Right ventricle myocardium inferior (tissue), 1 donor: ENCODE results near the gene TRAPPC3. TPM values are rescaled to one million over a fixed set of nuclear protein-coding genes. Genes with fewer than 3 reads are reported as not detected.

Experiments used
- ATAC-seq: fragments of 200-7000 bp; cut with Tn5 transposase; one replicate; pipeline ENCODE4 v1.9.1; 2020; ENCODE audit warnings: mild to moderate bottlenecking, moderate library complexity
- DNase-seq: peaks from one replicate; pipeline ENCODE4 v3.0.0; 2021; ENCODE audit errors: missing footprints
- intact Hi-C: fragments of 100-400 bp; cut with DNase I; formaldehyde crosslinking; loops from one replicate; pipeline ENCODE4 v1.11.0; 2022
- total RNA-seq: library from RNA; stranded (reverse); fragmentation: NEBNext Ultra II Directional; extraction: Animal tissue kit (Norgen Biotek cat#: 25700); gene quantifications from one replicate; pipeline ENCODE4 v1.2.1, GENCODE V29; 2021
- donor health status: DM: no; HTN: yes; CAD: no; lungs with severe emphysema.

TRAPPC3 gene
- total RNA-seq, 1 donor from 2014 or later: 53.9 TPM

DNA sequence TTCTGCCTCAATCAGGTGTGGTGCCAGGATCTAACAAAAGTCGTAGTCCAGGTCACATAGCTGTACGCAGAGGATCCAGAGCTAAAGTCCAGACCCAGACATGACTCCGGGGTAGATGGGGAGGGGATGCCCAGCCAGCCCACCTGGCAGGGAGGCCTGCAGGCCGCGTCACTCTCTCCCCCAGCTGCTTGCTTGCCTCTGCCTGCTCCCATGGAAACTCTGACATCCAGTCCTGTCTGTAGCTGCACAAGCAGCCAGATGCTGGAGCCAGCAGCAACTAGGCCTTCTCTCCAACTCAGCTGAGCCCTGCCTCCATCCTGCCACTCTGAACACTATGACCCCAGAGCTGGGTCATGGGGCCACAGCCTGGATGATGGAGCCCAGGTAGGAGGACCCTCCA is 32.4 kb downstream of the TRAPPC3 start:
- intact Hi-C loops: no loop called here
- ATAC-seq (no peak), DNase-seq (no peak)

DNA sequence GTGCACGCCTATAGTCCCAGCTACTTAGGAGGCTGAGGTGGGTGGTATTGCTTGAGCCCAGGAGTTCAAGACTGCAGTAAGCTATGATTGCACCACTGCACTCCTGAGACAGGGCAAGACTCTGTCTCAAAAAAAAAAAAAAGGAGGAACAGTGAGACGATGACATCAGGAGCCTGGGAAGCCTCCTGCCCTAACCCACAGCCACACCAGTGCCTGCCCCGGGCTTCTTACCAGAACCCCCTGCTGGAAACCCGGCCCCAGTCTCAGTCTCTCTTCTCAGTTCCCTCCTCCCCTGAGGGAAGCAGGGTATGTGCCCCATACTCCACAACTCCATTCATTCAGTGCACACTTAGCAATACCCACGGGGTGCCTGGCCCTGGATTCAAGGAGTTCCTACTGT is 33.4 kb downstream of the TRAPPC3 start:
- ATAC-seq: peak; percentile 21

DNA sequence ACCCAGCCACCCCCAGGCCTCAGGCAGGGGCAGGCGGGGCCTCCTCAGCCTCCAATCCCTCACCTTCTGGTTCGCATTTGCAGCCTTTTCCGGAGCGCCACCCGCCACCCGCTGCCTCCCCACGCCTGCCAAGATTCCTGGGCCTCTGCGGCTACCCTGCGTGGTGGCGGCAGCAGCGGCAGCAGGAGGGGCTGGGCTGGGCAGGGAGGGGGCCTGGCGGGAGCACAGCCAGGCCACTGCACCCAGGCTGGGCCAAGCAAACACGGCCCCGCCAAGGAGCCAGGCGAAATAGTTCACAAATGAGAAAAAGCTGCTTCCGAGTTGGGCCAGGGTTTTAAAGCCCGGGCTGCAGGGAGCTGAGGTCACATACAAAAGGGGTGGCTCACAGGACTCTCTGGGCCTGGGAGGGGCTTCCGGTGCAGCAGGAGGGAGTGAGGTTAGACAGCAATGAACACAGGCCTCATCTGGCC is 34.1 kb downstream of the TRAPPC3 start:
- no peak for DNase-seq
- ATAC-seq: peak; percentile 65
- intact Hi-C loops: no loop called here

More for the DNA sequence above, 33.4 kb downstream of the TRAPPC3 start:
- no peak for DNase-seq
- intact Hi-C loops: no loop called here

DNA sequence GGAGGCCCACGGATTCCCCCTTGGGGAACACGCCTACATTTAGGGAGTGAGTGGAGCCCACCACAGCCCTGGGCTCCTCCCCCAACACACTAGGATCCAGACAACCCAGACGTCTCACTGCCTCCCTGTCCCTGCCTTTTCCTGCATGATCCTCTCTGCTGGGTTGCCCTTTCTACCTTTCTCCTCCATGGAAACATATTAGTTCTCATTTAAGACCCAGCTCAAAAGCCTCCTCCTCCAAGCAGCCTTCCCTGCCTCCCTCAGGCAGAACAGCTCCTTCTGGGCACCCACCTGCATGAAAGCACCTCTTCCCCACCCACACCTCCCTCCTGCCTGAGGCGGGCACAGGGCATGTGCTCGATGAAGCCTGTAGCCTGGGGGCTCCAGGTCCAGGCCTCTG is 34.9 kb downstream of the TRAPPC3 start:
- ATAC-seq (no peak), DNase-seq (no peak)
- intact Hi-C loops: no loop called here

DNA sequence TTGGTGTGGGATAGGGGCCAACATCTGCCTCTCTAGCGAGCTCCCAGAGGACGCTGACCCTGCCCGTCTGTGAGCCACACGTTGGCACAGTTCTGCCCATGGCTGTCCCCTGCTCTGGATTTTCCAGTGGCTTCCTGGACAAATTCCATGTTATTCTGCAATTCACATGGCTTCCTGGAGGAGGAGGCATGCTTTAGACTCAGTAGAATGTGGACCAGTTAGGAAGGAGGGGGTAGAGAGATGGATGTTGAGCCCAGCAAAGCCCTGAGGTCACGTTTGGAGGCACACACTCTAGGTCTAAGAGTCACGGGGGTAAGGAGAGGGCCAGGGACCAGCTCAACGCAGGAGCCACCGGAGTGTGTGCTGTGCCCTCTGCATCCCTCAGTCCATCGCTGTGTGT is 36.5 kb downstream of the TRAPPC3 start:
- no peak for ATAC-seq
- intact Hi-C loops: no loop called here

DNA sequence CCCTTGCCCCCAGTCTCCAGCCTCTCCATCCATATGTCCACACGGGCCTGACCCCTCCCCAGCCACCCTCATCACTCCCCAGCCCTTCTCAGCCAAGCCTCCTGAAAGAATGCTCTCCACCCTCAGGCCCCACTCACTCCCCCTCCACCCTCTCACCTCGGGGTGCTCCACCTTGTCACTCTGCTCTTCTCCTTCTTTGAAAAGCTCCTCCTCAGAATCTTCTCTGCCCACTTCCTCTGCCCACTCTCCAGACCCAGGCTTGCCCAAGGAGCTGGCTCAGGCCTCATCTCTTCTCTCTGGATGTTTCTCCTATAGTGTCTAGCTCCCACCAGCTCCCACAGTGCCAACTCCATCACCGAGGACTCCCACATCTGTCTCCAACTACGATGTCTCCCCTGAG is 38.1 kb downstream of the TRAPPC3 start:
- ATAC-seq: no peak
- no peak for DNase-seq
- intact Hi-C loops: no loop called here

More for the DNA sequence above, 36.5 kb downstream of the TRAPPC3 start:
- no peak for DNase-seq

DNA sequence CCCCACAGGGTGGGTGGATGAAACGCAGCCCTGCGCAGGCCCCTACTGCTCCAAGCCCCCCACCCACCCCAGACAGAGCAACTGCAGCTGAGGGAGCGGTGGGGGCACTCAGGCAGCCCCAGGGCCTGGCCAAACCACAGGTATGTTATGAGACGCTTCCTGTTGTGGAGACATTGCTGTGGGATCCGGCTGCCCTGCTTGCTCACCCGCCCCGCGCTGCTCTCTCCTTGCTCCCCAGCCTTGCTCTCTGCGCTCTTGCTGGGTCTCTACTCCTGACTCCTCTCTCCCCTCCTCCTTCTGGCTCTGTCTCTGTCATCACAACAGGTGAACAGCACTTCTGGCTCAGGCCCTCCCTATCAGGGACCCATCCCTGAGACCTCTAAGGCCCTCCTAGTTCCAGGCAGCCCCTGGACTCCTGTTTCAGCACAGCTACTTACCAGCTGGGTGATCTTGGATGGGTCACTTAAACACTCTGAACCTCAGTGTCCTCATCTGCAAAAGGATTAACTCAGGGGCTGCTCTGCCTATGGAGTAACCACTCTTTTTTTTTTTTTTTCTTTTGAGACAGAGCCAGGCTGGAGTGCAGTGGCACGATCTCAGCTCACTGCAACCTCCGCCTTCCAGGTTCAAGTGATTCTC is 40.1 kb downstream of the TRAPPC3 start:
- ATAC-seq (no peak), DNase-seq (peak; percentile 23)
- intact Hi-C loops: no loop called here

DNA sequence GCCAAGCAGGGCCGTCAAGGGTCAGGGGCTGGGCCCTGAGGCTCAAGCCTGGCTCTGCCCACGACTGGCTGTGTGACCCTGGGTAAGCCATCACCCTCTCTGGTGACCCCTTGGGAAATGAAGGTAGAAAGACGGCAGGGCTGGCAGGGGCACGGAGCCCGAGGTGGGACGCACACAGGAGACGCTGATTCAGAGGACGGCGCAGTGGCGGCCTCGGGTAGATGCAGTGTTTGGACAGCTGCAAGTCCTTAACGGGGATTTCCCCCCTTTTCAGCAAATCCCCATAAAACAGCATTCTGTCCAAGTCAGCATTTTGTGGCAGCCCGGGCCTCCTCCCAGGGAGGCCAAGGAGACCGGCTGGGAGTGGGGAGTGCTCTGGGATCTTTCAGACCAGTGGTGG is 41.0 kb downstream of the TRAPPC3 start:
- ATAC-seq: no peak
- intact Hi-C loops: no loop called here
- peak; percentile 20 for DNase-seq

DNA sequence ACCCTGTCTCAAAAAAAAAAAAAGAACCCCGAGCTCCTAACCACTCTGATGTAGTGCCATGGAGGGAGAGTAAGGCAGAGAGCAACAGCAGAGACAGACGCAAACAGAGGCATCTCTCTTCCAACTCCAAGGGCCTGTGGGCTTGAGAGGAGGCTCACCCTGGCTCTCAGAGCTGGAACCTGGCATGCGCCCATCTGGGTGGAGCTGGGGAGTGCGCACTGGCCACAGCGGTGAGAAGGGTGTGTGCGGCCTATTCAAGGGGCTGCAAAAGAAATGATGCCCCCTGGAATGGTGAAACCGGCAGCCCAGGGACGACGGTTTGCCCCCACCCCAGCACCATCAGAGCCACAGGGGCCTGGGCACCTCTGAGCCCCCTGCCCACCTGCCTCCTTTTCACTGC is 41.9 kb downstream of the TRAPPC3 start:
- intact Hi-C loops: no loop called here
- ATAC-seq (no peak), DNase-seq (no peak)

DNA sequence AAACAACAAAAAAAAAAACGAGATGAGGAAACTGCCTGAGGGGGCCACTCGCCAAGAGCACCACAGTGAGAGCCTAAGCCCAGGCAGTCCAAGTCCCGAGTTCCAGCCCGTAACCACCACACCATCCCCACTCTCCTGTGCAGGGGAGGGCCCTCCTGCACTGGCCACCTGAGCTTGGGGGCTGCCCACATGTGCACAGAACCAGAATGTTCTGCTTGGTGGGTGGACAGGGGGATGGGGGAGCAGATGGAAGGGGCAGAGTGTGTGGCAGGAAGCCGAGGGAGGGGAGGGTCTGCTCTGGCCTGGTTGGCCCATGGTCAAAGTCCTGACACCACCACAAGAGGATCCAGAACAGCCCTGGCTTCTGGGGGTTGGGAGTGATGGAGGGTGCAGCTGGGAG is 43.0 kb downstream of the TRAPPC3 start:
- no peak for DNase-seq
- no peak for ATAC-seq
- intact Hi-C loops: no loop called here

DNA sequence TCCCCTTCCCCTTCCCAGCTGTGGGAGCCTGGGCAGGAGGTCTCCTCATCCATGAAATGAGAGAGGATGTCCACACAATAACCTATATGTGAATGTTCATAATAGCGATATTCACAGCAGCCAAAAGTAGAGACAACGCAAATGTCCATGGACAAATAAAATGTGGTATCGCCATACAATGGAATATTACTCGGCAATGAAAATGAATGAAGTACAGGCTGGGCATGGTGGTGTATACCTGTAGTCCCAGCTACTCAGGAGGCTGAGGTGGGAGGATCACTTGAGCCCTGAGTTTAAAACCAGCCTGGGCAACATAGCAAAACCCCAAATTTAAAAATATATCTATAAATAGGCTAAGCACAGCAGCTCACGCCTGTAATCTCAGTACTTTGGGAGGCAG is 47.7 kb downstream of the TRAPPC3 start:
- intact Hi-C loops: loop anchor here (2.0 to 5.0 kb wide), 2 partner anchors 87 to 186 kb away; no protein-coding TSS in a partner anchor
- ATAC-seq (no peak), DNase-seq (no peak)

DNA sequence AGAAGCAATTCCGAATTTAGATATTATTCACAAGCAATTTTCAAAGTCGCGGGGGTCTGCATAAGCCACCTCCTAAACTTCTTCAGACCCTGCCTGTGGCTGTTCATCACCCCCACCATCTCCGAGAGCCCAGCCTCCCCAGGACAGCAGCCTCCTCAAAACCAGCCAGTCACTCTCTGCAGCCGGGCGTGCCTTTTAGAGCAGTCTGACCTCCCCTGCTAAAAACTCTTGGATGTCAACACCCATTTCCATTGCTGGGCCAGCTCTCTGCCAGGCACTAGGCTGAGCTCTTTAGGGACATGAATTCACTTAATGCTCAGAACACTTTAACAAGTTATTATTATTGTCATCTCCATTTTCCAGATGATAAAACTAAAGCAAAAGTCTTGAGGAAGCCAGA is 48.9 kb downstream of the TRAPPC3 start:
- intact Hi-C loops: loop anchor here (2.0 to 5.0 kb wide), 2 partner anchors 88 to 187 kb away; no protein-coding TSS in a partner anchor
- ATAC-seq (no peak), DNase-seq (no peak)

DNA sequence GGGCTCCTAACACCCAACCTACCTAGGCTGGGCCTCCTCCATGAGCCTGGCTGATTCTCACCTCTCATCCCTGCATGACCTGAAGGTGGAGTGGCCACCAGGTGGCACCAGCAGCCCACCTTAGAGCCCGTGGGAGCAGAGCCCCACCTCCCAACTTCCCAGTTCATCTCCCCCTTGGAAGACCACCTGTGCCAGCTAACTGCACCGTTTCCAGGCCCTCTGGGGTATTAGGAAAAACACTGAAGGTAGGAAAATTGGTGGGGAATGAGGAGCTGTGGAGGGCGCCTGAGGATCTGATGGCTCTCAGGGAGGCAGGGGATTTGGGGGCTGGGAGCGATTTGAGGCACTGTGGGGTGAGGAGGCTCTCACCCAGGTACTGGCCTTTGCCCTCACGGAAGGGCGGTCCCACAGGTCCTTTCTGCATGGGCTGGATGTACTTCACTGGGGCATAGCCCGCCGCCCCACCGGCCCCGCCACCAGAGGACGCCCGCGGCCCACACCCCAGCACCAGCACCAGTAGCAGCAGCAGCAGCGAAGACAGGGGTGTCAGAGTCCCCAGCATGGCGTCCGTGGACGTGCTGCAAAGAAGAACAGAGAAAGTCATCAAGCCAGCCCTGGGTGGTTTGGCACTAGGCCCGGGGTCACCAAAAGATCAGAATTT is 49.5 kb downstream of the TRAPPC3 start:
- peak; percentile 79 for ATAC-seq
- intact Hi-C loops: loop anchor here (2.0 to 5.0 kb wide), 4 partner anchors 35 to 321 kb away; no protein-coding TSS in a partner anchor

DNA sequence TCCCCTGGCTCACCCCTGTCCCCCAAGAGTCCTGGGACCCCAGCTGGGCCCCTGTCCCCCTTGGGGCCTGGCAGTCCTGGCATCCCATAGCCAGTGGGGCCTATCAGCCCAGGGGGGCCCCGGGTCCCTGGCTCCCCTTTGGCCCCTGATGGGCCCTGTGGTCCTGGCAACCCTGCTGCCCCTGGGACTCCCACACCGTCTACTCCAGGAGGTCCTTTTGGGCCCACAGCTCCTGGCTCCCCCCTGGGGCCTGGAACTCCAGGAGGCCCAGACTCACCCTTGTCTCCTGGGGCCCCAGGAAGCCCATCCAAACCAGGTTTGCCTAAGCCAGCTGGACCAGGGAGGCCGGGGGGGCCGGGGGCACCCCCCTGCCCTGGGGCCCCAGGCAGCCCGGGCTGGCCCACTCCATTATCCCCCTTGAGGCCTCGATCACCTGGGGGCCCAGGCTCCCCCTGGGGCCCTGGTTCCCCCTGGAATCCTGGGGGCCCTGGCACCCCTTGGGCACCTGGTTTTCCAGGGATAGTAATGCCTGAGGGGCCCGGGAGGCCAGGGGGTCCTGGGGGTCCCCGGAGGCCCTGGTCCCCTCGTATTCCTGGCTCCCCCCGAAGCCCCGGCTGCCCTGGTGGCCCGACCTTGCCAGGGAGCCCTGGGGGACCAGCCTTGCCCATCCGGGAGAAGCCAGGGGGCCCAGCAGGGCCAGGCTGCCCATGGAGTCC is 50.5 kb downstream of the TRAPPC3 start:
- no peak for ATAC-seq
- intact Hi-C loops: loop anchor here (2.0 kb wide), 2 partner anchors 36 to 322 kb away; no protein-coding TSS in a partner anchor
- DNase-seq: no peak

More for the DNA sequence above, 49.5 kb downstream of the TRAPPC3 start:
- DNase-seq: peak; percentile 88

DNA sequence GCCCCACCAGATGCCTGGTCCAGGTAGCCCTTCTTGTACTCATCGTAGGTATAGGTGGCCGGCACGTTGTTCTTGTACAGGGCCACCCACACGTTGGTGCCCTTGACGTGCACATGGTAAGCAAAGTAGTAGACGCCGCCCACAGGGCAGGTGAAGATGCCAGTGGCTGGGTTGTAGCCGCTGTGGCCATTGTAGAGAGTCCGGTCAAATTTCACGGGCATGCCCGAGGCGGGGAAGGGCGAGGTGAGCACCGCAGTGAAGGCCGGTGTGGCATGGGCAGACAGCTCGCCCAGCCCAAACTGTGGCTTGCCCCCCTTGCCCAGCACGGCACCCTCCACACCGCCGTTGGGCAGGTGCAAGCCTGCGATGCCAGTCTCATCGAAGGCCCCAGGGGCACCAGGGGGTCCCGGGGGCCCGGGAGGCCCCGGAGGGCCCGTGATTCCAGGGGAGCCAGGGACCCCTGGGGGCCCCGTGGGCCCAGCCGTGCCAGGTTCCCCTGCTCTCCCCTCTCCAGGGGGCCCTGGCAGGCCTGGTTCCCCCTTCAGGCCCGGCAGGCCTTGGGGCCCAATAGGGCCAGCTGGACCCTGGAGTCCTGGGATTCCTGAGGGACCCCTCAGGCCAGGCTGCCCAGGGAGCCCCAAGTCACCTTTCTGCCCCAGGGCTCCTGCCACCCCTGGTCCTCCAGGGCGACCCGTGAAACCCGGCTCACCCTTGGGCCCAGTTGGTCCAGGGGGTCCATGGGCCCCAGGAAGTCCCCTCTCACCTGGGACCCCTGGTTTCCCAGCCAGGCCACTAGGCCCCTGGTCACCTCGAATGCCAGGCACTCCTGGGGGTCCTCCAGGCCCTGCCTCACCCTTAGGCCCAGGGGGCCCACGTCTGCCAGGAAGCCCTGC is 51.3 kb downstream of the TRAPPC3 start:
- intact Hi-C loops: loop anchor here (2.0 kb wide), 2 partner anchors 37 to 323 kb away; no protein-coding TSS in a partner anchor
- DNase-seq (no peak), ATAC-seq (no peak)

DNA sequence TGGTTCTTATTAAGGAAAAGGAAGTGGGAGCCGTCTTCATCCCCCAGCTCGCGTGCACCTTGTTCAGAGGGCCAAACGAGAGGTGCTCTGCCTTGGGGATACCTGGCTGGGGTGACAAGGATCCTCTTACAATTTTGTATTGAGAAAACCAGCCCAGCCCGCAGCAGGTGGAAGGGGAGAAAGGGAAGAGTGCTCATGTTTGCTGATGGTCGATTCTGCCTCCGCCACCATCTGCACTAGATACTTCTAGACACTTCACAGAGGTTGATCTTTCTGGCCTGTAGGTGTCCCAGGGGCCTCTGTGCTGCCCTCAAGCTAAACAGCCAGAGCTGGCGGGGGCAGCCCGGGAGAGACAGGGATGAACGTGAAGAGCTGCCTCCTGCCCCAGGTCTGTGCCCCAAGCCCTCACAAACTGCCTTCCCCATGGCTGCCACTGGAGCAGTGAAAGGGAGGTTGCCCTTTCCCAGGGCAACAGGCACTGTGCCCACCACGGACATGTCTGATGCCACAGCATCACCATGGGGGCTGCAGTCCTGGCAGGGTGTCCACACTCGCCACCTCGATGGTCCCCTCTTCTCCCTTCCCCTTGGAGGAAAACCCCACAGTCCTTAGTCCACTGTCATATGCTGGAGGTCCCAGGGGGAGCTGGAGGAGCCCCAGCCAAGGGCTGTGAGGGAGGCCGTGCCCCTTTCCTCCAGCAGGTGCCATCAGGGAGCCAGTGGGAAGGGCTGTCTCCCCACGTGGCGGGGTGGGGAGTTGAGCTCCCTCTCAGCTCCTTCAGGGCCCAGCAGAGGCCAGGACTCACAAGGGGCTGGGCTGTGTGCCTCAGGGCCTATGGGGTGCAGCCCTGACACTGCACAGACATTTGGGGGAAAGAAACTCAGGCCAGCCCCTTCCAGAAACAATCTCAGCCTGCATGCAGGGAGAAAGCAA is 52.5 kb downstream of the TRAPPC3 start:
- DNase-seq (no peak), ATAC-seq (no peak)
- intact Hi-C loops: no loop called here

DNA sequence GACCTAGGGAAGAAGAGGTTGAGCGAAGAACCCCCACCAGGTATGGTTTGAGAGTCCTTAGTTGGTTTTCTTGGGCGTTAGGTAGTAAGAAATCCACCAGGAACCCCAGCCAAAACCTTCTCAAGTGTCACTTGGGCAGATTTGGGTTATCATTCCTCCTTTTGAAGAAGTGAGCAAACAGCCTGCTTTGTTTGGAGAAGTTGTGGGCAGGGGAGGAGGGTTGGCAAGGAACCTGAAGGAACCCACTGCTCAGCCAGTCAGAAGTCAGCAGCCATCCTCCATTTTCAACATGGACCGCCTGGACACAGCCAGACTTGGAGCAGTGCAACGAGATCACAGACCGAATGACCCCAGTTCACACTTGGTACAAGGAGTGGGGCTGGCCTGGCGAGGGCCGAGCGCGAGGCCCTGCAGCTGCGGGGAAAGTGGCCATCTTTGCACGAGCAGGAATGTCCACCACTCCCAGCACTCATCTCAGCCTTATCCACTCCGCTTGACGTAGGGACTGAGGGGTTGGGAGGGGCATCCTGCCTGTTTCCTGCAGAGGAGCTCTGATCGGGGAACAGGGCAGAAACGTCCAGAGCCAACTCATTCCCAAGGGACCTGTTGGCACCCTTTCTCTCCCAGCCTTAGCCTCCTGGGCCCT is 53.4 kb downstream of the TRAPPC3 start:
- intact Hi-C loops: no loop called here
- ATAC-seq: no peak
- DNase-seq: no peak
